ENCODE data around the gene ZMYND8.
A peak's percentile ranks its signal among the peaks of the same experiment; 100 is the strongest.
"Not testable (repeated sequence)": the region's sequence is repeated elsewhere in the genome, so short reads cannot be mapped to it uniquely, and the experiment has no call there.

The ZMYND8 gene

DNA sequence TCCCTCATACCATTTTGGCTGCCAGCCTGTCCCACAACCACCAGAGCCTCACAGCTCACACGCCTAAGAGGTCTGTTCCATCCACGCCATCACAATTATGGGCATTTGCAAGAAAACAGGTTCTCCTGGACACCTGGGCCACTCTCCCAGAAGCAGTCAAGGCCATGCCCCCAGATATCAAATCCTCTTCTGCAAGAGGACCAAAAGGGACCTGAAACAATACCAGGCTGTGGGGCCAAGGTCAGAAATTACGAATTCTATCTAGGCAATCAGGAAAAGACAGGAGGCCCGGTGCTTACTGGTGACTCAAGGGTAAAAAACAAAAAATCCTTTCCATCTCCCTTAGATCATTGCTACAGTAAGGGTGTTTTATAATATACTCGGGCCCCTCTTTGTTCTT is 69.8 kb downstream of the ZMYND8 start:
- no peak for DNase-seq (ENCODE audit: low spot score)

DNA sequence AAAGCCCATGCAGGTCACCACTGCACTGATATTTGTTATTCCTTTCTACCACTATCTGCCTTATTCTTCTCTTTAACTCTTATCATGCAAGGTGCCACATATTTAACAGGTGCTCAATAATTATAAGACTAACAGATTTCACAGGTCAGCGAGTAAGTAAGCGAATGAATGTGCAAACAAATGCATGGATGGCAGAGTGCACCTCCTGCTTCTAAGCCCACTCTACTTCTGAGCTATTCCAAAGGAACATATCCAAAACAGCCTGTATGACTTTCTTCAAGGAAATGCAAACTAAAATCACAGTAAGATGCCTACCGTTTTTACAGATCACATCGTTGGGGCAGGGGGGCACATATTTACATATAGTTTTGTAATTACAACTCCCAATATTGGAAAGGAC is 71.3 kb downstream of the ZMYND8 start:
- no peak for DNase-seq (ENCODE audit: low spot score)

DNA sequence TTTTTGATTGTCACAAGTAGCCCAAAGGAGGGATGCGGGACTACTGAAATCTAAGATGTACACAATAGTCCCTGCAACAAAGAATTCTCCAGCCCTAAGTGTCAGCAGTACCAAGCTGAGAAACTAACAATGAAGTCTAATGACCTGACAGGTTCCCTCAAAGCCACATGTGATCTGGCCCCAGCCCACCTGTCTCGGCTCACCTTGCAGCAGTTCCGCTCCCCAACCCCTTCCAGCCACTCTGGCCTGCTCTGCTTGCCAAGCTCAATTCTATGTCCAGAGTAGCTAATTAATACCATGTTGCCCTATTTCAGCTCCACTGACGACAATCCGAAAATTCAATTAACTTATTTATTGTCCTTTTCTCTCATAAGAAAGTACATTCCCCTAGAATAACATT is 72.1 kb downstream of the ZMYND8 start:
- DNase-seq (ENCODE audit: low spot score): no peak

DNA sequence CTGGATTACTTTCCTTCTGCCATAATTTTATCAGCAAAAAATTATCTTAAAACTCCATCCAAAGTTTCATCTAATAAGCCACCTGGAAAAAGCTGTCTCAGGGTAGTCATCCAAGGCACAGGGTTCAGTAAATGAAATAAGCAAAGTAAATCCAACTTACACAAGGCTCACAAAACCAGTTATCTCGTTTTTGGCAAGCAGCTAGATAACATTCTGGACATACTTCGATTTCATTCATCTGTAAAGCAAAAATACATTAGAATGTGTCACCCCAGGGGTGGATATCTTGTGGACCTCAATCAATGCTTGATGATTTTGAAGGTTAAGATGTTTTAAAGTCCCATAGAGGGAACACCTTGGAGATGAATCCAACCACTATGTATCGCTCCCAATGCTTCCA is 73.1 kb downstream of the ZMYND8 start:
- DNase-seq (ENCODE audit: low spot score): no peak

DNA sequence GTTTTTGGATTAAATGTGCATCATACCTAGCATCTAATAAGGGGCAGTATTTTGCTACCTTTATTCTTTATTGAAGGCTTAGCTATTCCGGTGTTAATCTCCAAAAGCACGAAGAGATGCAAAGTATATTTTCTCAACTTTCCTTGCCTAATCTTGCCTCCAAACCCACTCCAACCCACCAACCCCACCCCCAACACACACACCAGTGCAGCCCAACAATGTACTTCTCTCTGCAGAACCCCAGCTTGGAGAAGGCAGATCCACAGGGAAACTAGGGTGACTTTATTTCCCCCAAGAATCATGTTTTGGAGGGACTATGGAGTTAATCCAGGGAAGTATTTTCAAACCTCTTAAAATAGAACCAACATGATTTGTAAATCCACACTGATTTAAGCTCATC is 73.6 kb downstream of the ZMYND8 start:
- DNase-seq (ENCODE audit: low spot score): no peak

DNA sequence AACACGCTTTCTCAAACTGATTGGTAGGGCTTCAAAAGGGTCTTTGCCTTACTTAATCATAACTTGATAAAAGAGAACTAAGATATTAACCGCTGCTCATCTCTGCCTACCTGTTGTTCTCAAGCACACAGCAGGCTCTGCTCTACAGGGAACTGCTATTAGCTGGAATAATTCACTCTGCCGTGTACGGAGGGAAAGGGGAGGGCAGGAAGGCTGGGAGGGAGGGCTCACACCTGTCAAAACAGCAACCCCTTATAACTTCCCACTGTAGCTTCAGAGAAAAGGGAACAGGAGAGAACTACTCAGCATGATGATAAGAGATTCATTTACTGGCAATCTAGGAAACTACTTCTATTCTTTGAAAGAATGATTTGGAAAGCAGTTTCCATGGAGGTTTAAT is 75.1 kb downstream of the ZMYND8 start:
- DNase-seq (ENCODE audit: low spot score): no peak

DNA sequence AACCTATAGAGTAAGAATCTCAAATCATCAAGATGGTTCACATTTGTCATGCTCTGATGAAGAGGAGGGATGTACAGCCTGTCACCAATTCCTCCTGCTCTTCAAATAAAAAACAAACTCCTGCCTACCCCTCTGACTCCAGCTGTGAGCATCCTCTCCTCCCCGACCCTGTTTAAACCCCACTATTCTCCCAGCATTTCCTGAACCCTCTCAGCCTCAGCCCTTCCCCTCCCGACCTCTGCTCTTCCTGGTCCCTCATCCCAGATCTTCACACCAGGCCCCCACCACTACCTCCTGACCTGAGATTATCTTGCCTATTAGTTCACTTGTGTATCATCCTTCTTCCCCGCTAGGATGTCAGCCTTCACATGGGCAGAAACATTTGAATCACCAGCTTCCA is 75.8 kb downstream of the ZMYND8 start:
- no peak for DNase-seq (ENCODE audit: low spot score)

DNA sequence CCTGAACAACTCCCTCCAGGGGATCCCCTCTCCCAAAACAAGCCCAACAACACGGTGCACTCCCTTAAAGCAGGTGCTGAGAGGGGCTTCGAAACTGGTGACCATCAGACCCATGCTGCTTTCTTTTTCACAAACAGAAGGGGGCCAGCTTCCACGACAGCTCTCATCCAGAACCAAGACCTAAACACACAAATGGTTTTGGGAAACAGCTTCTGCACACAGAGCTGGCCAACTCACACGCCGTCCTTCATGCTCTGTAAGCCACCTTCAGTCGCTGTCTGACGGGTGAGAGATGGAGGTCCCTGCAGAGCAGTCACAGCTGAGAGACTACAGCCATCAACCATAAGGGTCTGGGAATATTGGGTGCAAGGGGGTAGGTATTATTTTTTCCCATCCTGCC is 76.3 kb downstream of the ZMYND8 start:
- no peak for DNase-seq (ENCODE audit: low spot score)

DNA sequence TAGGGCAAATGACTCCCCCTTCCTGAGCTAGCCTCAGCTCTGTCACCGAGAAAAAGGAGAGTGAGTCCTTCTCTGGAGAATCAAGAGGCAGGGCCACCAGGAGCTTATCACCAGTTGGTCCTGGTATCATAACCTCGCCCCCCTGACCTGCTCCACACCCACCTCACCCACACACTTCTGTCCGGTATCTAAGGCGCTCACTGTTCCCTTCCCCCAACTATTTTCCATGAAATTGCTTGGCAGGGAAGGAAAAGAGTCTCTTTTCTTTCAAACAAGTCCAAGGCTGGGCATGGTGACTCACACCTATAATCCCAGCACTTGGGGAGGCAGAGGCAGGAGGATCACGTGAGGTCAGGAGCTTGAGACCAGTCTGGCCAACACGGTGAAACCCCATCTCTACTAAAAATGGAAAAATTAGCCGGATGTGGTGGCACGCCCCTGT is 77.6 kb downstream of the ZMYND8 start:
- DNase-seq (ENCODE audit: low spot score): no peak

DNA sequence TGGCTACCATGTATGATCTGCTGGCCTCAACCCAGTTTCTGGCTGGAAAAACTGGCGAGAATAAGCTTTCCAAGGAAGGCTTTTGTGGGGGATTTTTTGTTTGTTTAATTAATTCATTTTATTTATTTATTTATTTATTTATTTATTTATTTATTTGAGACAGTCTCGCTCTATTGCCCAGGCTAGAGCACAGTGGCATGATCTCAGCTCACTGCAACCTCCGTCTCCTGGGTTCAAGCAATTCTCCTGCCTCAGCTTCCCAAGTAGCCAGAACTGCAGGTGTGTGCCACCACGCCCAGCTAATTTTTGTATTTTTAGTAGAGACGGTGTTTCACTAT is 79.0 kb downstream of the ZMYND8 start:
- not testable (repeated sequence) for DNase-seq (ENCODE audit: low spot score)

DNA sequence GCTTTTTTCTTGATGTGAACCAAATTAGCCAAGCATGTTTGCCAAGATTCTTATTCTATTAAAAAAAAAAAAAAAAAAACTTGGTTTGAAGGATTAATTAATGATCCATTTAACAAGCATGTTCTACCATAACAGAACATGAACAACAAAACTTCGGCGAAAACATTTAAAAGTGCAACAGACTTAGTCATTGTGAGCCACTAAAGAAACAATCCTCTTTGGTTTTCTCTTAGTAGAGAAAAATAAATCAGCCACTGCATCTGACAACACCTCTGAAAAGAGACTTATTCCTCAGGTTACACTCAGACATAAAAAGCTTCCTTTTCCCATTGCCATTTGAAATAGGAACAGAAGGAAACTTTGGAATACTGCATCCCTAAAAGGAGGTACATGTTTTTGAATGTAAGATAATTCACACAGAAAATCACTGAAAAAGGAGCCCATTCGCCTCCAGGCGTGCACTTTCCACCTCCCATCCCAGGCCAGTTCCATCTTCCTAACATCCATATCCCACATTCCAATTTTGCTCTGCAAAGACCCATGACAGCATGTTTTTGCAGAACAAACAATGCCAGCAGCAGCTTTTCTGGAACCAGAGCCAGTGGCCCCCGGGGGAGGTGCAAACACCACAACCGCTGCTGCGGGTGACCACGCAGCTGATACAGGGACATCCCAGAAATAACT is 79.5 kb downstream of the ZMYND8 start:
- no peak for DNase-seq (ENCODE audit: low spot score)

DNA sequence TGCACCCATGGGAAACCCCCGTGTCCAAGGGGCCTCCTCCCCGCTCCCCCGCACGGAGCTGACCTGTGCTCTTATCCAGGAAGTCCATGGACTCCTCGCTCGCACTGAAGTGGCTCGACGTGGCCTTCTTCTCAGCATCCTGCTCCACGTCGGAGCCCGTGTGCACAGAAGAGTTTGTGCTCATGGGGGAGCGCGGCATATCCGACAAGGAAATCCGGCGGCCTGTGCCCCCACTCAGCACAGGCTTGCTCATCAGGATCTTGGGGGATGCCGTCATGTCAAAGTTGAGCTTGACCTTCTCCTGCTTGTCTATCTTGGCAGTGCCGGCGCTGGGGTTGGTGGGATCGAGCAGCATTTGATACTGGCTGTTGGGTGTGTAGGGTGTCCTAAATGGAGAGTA is 80.2 kb downstream of the ZMYND8 start:
- DNase-seq (ENCODE audit: low spot score): no peak

DNA sequence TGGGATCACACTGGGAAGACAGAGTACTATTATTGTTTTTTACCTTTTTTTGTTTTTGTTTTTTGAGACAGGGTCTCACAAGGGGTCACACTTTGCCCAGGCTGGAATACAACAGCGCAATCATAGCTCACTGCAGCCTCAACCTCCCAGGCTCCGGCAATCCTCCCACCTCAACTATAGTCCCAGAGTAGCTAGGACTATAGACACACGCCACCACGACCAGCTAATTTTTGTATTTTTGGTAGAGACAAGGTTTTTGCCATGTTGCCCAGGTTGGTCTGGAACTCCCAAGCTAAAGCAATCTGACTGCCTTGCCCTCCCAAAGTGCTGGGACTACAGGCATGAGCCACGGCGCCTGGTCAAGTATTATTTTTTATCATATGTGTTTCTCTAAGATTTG is 81.0 kb downstream of the ZMYND8 start:
- DNase-seq (ENCODE audit: low spot score): no peak

DNA sequence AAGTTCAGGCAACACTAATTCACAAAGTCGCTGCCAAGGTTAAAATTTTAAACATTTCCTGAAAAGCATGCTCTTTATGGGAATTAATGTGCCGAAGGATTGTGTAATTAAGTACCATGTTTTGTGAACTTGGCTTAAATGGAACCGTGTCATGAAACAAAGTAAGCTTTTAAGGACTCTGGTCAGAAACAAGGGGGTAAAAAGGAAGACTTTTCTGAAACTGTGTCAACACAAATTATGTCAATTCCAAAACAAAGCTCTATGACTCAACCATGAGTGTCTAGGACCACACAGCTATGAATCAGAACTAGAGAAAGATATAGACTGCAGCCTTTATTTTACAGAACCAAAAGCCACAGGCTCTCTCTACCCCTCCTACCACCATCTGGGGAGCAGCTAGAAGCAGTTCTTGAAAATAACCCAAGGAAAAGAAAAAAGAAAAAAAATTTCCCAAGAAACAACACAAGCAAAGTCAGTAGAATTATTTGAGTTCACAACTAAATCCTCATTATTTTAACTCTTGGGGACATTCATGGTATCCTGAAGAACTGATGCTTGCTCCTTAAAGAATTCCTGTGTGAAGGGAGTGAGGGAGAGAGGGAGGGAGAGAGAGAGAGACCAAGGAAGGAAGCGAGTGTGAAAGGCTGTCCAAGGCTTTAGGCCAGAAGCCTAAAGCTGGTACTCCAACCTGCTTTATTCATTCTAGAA is 81.9 kb downstream of the ZMYND8 start:
- DNase-seq (ENCODE audit: low spot score): no peak

DNA sequence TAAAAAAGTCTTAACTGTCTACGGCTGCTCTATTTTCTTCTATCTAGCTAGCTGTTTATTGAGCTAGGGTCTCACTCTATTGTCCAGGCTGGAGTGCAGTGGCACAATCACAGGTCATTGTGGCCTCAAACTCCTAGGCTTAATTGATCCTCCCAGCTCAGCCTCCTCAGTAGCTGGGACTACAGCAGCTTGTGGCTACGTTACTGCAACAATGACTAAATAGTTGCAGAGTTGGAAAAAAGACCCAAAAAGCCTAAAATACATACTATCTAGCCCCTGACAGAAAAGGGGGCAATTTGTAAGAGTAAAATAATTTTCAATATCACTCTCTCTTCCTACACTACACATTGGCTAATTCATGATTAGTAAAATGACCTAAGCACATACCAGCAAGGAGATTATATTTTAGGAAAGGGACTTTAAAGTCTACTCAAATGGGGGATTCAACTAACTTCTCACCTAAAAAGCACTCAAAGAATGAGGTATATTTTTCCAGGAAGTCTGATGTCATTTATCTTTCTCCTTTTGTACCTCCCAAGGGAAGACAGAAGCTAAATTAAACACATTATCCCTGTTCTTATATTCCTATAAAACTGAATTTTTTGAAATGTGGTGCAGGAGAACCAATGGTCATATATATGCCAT is 82.8 kb downstream of the ZMYND8 start:
- no peak for DNase-seq (ENCODE audit: low spot score)

DNA sequence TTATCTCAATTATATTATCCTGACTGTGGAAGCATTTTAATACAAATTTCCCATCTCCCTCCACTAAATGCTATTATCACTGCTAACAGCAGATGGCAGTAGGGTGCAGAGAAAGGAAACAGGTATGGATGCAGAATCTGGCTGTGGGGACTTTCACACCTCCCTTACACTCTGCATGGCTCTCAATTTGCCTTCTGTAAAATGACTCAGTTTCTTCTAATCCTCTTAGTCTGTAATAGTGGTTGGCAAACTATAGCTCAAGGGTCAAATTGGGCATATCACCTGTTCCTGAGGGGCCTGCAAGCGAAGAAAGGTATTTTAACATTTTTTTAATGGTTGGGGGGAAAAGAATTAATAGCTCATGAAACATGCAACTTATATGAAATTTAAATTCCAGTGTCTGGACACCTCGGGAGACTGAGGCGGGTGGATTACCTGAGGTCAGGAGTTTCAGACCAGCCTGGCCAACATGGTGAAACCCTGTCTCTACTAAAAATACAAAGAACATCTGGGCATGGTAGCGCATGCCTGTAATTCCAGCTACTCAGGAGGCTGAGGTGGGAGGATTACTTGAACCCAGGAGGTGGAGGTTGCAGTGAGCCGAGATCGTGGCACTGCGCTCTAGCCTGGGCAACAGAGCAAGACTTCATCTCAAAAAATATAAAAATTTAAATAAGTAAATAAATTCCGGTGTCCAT is 83.5 kb downstream of the ZMYND8 start:
- peak; percentile 74 for DNase-seq (ENCODE audit: low spot score)

DNA sequence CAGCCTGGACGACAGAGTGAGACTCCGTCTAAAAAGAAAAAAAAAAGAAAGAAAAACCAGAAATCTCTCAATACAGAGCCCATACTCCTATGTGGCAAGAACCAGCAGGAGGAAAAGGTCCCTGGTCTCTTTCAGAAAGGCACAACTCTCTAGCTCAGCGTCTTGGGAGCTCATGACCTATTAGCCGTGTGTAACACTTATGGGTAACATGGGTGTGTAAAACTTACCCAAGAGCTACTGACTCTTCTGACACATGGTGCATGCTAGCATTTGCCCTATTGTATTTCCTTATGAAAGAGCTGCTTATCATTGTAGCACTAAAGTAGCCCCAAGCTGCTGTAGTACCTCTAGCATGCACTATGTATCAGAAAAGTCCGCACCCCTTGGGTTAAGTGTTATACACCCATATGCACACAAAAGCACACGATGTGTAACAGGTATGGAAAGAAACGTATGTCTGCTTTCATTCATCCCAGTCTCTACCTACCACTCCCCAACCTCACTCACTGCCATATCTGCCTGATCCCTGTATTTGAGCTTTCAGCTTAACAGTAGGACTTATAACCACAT is 85.4 kb downstream of the ZMYND8 start:
- no peak for DNase-seq (ENCODE audit: low spot score)

DNA sequence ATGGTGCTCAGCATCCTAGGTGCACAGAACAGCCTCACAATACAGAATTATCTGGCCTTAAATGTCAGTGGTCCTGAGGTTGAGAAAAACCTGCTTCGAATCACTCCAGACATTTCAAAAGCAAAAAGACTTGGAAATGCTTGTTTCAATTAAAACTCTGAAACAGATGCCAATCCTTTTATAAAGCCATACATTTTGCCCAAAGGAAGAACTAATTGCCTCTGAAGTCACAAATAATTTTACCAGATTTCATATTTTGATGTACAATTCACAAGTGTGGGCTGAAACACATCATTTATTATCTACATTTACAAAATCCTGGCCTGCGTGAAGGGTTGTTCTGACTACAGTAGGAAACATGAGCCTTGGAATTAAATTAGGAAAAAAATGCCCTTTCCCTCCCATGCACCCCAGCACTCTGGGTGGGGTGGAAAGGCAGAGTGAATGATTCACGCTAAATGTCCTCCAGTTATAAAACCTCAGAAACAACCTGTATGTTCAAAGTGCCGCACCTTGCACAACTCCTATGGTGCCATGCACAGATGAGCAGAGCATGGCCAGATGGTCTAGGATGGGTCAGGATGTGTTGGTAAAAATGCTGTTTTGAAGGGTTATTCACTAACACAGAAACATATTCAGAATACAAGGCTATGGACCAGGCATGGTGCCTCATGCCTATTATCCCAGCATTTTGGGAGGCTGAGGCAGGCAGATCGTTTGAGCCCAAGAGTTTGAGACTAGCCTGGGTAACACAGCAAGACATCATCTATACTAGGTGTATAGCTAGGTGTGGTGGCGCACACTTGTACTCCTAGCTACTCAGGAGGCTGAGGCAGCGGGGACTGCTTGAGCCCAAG is 87.0 kb downstream of the ZMYND8 start:
- no peak for DNase-seq (ENCODE audit: low spot score)

DNA sequence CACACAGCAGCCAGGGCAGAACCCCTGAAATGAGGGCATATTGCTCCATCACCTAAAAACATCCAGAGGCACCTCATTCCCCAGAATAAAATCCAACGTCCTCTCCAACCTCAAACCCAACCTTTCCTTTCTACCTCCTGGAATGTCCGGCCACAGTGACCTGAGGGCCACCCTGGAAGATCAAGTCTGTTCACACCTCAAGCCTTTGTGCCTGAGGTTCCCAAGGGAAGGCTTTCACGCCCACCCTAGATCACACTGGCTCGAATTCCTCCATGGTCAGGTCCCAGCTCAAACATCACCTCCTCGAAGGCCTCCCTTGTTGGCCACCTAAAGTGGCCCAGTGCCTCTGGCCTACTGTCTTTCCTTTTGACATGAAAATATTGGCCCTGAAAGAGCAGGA is 88.9 kb downstream of the ZMYND8 start:
- DNase-seq (ENCODE audit: low spot score): no peak

DNA sequence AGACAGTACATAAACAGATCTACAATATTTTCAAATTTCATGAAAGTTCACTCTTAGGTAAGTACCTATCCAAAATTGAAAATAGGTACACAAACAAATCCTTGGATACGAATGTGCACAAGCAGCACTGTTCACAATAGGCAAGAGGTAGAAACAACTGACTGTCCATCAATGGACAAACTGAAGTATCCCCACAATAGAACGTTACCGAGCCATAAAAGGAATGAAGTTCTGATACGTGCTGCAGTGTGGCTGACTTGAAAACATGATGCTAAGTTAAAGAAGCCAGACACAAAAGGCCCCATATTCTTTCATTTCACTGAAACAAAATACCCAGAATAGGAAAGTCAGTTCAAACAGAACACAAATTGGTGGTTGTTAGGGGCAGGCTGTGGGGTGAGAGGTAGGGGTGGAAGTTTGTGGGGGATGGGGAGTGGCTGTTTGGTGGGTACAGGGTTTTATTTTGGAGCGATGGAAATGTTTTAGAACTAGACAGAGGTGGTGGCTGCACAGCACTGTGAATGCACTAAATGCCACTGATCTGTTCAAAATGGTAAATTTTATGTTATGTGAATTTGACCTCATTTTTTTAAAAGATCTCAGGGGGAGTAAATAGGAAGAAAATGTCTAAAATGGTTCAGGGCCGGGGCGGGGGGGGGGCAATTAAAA is 89.5 kb downstream of the ZMYND8 start:
- no peak for DNase-seq (ENCODE audit: low spot score)

DNA sequence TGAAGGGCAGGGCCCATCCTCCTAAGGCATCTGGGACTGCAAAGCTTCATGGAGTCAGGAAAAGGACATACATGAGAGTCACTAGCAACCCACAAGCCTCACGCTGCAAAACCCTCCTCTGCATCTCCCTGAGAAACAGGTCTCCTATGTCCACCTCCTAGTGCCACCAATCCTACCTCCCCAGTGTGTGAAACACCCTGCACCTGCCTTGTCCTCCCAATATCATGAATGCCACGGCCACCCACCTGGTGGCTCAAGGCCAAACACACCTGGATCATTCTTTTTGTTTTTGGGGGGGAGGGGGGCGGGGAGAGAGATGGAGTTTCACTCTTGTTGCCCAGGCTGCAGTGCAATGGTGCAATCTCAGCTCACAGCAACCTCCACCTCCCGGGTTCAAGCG is 90.5 kb downstream of the ZMYND8 start:
- no peak for DNase-seq (ENCODE audit: low spot score)
